ENCODE results near the gene RBBP8NL.

DNA sequence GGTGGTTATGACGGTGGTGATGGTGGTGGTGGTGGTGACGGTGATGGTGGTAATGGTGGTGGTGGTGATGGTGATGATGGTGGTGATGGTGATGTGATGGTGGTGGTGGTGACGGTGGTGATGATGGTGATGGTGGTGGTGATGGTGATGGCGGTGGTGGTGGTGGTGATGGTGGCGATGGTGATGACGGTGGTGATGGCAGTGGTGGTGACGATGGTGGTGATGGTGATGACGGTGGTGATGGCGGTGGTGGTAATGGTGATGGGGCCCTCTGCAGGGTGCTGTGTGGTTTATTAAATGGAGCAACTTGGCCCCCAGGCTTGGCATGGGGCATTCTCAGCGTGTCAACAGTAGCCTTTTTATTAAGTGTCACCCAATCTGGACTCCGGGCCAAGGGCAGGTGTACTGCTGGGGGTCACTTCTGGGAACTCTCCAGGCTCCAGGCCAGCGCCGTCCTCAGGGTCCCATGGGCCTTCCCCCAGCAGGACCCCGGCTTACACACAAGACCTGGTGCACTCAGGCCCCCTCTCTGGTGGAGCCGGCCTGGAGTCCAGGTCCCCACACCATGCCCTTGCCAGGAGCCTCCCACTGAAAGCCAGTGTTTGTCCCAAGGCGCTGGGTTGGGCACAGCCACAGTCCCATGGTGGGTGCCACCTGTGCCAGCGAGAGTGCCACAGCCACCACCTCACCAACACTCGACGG lies 29.1 kb downstream of the RBBP8NL start:
- TF ChIP-seq, protein P1, sequence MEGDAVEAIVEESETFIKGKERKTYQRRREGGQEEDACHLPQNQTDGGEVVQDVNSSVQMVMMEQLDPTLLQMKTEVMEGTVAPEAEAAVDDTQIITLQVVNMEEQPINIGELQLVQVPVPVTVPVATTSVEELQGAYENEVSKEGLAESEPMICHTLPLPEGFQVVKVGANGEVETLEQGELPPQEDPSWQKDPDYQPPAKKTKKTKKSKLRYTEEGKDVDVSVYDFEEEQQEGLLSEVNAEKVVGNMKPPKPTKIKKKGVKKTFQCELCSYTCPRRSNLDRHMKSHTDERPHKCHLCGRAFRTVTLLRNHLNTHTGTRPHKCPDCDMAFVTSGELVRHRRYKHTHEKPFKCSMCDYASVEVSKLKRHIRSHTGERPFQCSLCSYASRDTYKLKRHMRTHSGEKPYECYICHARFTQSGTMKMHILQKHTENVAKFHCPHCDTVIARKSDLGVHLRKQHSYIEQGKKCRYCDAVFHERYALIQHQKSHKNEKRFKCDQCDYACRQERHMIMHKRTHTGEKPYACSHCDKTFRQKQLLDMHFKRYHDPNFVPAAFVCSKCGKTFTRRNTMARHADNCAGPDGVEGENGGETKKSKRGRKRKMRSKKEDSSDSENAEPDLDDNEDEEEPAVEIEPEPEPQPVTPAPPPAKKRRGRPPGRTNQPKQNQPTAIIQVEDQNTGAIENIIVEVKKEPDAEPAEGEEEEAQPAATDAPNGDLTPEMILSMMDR (IDR thresholded peaks at IDR 0.05), result no peak
- no peak for TF ChIP-seq POLR2A (IDR thresholded peaks at IDR 0.05)

All from adrenal gland (tissue), 5 donors.